NCI-H510A (cell line): Measurements from ENCODE around the gene TM4SF20.
"Not testable (repeated sequence)": the region's sequence is repeated elsewhere in the genome, so short reads cannot be mapped to it uniquely, and the experiment has no call there.

Experiments used
- DNase-seq: peaks from one replicate; lab custom pipeline; 2025; lab: John Stamatoyannopoulos, UW

TM4SF20 gene

DNA sequence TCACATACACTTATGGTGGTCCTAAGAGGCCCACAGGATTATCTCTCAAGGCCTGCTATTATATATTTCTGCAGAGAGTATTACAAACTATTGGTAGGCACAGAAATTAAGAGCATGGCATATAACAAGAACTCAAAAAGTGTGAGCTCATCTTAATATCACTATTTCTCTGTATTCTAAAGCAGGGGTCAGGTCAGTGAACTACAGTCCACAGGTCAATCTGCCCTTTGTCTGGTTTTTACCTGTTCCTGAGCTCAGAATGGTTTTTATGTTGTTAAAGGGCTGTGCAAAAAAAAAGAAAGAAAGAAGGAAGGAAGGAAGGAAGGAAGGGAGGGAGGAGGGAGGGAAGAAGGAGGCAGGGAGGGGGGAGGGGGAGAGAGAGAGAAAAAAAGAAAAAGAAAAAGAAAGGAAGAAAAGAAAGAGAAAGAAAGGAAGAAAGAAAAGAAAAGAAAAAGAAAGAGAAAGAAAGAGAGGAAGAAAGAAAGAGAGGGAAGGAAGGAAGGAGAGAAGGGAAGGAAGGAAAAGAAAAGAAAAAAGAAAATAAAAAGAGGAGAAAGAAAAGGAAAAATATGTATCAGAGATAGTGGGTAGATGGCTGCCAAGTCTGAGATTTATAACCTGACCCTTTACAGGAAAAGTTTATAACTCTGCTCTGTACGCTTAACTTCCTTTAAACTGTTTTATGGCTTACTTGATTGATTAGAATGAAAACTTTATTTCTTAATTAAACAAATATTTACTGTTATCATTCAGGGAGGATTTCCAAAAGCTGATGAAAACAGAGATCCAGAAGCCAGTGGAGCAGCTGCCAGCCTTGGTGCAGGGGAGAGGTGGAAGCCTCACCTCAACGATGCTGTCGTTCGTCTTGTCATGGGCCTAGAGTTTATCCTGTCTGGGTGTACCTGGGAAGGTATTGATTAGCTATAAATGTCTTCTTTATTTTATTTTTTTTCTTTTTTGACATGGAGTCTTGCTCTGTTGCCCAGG, 19.9 kb upstream of the TM4SF20 start:
- no peak for DNase-seq

DNA sequence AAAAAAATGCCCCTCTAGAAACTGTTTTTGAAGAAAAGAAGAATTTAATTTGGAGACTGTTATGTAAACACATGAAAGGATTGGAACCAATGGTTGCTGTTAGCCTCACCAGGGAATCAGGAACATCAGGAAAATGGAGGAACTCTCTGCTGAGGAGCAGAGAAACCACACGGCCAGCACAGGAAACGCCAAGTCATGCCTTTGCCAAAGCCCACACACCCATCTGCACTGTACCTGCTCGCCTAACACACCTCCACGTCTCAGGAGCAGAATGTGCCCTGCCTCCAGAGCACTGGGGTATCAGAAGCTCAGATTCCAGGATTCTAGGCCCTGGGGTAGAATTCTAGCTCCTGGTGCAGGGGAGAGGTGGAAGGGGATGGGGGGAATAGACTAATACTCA, 18.5 kb upstream of the TM4SF20 start:
- DNase-seq = no peak

DNA sequence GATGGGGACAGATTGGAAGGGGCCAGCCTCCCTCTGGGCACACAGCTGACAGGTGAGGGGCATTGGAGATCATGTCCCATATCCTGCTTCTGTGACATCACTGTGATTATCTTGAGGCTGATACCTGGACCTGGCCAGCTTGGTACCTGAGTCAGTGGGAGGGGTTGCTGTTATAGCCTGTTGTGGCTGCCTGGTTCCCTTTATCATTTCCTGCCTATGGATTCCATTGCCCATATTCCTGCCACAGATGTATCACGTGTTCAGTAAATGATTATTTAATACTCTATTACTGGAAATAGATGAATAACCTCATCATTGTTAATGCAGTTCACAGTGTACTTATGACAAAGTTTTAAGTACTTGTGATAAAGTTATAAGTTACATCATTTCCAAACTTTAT, 16.4 kb upstream of the TM4SF20 start:
- DNase-seq = no peak

DNA sequence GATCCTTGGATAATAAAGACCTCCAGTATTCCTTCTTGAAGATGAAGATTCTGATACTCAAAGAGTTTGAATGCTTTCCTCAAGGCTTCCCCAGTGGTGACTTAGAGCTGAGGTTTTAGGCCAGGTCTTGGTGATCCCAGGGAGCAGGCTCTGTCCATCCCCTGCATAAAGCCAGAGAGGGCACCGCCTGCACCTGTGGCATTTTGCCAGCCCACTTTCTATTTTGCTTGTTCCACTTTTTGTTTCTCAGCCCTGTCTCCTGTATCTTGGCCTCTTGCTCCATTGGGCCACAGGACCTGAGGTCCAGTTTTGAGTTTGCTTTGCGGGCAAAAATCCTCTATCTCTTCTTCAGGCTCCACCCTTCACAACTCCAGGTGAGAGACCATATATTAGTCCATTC, 15.3 kb upstream of the TM4SF20 start:
- DNase-seq = no peak

DNA sequence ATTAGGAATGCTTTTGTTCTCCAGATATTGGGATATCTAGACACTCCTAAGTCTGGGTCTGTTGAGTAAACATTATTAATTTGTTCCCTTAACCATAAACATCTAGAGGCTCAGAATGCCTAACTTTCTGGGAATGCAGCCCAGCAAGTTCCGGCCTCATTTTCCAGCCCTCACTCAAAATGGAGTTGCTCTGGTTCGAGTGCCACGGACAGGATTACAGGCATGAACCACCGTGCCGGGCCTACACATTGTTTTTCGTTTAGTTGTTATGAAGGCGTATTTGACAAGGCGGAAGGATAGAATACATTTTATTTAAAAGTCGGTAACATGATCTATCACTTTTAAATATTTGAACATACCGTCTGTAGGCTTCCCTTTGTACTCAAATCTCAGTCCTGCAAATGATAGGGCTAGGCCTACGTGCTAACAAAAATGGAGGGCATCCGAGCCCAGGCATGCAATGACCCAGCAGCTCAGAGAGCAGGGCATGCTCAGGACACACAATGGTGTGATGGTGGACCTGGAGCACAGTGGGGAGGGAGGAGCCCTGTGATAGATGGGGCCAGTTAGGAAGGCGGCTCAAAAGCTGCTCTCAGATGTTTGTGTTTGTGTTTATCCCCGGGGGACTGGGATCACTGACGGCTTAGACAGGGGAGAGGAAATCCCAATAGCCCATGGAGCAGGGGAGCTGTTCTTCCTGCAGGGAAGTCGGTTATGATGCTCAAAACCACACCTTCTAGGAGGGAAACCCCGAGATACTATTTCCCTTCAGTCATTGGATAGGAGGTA, 11.6 kb upstream of the TM4SF20 start:
- no peak for DNase-seq

DNA sequence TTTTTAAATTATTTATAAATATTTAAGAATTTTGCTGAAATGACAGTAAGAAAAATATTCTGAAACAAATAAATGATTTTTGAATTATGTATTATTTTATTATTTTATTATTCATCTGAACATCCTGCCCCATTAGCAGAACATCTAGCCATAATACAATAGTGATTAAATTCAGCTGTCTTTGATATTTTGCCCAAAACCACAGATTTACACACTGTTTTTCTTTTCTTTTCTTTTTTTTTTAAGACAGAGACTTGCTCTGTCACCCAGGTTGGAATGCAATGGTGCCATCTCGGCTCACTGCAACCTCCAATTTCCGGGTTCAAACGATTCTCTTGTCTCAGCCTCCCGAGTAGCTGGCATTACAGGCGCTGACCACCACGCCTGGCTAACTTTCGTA, 10.6 kb upstream of the TM4SF20 start:
- DNase-seq = no peak

DNA sequence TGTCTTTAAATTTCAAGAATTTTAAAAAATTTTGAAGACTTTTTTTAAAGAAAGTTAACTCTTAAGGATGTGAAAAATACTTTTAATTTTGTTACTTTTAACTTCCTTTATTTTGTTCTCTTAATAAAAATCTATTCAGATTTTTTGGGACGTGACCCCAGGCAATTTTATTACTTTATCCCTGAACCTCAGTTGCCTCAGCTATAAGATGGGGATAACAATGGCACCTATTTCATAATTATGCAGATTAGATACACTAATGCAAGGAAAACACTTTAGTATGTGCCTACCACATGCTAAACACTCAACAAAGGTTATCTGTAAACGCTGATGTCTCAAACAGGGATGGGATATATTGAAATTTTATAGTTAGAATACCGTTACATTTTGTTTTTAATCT, 10.1 kb upstream of the TM4SF20 start:
- no peak for DNase-seq

DNA sequence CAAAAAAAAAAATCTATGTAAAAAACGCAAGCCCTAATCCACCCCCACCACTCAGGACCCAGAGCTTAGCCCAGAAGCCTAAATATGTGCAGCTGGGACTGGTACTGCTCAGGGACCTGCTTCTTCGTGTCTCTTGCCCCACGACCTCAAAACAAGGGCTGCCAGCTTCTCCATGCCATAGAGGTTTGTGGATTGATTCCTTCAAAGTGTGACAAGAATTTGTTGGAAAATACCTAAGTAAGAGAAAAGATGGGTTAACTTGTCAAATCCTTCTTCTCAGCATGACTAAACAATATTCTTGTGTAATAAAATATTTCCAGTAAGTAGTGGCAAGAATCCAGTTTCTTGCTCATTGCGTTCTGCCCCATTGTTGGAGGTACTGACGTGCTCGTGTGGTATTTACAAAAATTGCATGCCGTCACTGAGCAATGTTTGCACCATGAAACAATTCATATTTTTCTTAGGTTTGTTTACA, 9.5 kb upstream of the TM4SF20 start:
- DNase-seq = no peak

DNA sequence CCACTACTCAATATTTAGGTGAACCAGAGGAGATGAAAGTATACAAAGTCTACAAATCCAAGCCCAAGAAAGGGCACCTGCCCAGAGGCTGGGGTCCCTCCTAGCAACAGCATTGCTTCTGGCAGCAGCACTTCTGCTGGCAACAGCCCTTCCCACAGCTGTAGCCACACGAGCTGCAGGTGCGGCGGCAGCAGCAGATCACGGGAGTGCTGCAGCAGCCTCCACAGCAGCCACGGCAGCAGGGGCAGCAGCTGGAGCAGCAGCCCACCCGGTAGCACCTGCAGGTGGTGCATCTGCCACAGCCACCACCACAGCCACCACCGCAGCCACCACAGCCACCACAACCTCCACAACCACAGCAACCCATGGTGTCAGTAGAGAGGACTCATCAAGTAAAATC, 8.5 kb upstream of the TM4SF20 start, which contains the start of gene SCYGR1:
TSS of gene SCYGR1 (minus strand) at position 367 of the 400 bp plus-strand sequence. CDS start at position 367, 0 bp downstream.
- DNase-seq = not testable (repeated sequence)

DNA sequence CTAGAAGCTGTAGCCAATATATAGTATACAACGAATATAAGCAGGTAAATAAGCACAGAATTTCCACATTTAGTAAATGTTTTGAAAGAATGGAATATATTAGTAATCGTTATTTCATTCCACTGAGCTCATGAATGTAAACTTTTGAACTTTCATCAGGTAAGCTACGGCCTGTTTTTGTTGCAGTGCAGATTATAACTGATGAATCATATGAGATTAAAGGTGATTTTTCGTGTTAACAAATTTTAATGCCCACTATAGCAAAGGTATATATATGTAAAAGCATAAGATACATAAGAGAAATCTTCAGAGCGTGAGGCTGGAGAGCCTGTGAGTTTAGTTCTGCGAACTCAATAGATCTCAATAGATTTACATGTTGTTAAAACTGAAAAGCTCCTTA, 7.5 kb upstream of the TM4SF20 start:
- DNase-seq = no peak

DNA sequence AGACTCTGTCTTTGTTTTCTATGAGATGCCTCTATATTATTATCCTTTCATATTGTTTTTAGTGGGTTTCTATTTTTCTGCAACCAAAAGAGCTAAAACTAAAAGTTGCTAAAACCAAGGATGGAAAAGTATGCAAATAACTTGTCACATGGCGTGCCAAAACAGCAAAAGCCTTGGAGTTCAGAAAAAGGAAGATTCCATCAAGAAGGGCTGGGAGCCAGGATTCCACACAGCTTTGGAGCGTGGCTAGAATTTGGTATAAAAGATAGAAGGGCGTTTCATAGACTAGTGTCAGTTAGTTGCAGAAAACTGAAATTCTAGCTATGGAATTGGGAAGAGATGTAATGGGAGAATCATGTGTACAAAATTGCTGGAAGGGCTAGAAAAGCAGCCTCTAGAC, 4.6 kb upstream of the TM4SF20 start:
- DNase-seq = no peak

DNA sequence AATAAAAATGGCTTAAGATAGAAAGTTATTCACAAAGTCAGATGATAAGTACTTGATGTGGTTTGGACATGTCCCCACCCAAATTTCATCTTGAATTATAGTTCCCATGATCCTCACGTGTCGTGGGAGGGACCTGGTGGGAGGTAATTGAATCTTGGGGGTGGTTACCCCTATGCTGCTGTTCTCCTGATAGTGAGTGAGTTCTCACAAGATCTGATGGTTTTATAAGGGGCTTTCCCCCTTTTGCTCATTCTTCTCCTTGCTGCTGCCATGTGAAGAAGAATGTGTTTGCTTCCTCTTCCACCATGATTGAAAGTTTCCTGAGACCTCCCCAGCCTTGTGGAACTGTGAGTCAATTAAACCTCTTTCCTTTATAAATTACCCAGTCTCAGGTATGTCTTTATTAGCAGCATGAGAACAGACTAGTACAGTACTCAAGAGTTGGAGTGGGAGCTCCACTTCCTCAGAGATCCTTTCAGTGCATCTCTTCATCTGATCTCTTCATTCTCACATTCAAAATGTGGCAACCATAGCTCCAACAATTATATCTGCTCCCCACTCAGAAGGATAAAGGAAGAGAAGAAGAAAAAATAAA, 3.2 kb upstream of the TM4SF20 start:
- DNase-seq = not testable (repeated sequence)

DNA sequence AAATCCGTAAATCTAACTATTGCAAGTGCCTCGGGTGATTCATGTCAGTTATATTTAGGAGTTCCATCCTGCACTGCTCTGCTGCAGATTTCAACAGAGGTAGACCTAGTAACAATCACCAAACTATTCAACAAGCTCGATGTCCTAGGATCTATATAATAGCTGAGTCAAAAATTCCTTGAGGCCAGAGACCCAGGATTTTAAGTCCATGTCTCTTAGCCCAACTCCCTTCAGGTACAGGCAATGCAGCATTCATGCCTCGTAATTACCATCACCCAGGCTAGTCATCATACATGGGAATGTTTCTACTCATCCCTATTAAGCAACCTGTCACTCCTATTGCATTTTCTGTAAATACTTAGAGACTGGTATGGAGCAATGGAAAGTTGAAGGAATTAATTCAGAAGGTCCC, 729 bp downstream of the TM4SF20 start:
- DNase-seq = no peak

DNA sequence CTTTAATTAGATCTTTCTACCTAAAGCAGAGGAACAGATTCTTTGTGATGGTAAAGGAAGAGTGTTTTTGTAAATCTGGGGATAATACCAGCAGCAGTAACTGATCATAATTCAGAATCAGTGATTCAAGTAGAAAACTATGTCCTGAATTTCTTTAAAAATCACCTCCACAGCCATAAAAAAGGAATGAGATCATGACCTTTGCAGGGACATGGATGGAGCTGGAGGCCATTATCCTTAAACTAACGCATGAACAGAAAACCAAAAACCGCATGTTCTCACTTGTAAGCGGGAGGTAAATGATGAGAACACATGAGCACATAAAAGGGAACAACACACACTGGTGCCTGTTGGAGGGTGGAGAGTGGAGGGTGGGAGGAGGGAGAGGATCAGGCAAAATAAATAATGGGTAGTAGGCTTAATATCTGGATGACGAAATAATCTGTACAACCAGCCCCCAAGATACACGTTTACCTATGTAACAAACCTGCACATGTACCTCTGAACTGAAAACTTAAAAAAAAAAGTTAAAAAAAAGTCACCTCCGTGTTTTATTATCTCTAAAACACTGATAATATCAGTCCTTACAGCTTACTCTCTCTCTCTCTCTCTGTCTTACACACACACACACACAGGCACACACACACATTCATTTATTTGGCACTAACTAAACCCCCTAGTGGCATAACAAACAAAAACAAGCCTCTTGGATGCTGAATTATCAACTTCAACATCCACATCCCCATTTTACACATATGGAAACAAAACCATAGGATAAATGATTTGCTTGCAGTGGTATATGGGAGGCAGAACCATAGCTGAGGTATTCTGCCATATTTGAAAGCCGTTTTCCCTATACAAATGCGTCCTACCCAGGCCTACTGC, 1.4 kb downstream of the TM4SF20 start:
- DNase-seq = no peak

DNA sequence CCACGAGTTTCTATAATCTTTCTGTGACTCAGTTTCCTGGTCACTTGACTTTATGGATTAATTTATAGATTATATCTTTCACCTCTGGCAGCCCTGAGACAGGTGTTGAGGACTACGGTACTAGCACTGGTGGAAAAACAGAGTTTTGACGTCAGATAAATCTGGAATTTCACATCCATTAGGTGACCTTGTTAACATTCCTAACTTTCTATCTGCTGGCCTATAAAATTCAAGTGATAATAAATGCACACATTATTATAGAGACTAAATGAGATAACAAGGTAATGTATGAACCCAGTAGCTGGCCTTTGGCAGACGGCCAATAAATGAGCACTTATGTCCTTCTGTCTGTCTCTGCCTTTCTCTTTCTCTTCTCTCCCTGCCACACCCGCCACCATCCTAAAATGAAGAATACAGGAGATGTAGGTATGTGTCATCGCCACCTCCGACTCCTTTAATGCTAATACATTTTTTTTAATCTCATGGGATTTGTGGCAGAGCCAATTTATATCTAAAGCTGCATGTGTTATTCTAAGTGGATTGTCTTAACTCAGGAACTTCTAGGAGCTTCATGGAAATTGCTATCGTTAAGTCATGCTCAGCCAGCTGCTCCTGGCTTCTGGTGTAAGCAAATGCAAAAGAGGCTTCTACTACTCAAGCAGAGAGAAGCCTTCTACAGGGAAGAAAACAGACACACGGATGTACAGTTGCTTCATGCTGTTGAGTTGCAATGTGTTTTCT, 2.3 kb downstream of the TM4SF20 start:
- peak; percentile 37 for DNase-seq

DNA sequence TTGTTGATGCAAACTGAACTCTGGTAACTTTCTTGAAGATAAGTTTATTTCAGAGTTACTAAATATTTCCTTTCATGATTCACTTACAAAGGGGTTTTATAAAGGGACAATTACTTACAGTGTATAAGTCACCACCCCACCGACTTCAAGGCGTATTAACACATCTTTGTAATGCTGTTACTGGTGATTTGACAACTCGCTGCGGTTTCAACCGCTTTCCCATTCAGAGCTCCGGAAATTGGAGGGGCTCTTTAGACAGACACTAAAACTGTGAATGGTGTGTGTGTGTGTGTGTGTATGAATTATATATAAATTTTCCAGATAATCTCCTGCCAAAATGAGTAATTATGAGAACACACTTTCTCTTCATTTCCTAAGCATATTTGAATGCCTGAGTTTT, 4.9 kb downstream of the TM4SF20 start:
- no peak for DNase-seq

DNA sequence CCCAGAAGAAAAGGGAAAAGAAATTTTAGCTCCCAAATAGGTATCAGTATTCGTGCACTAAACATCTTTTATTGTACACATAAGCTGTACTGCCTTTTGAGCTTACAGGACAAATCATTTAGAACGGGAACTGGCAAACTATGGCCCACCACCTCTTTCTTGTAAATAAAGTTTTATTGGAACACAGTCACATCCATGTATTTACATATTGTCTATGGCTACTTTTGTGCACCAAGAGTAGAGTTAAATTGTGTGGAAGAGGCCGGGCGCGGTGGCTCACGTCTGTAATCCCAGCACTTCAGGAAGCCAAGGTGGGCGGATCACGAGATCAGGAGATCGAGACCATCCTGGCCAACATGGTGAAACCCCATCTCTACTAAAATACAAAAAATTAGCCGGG, 5.7 kb downstream of the TM4SF20 start:
- DNase-seq = no peak

DNA sequence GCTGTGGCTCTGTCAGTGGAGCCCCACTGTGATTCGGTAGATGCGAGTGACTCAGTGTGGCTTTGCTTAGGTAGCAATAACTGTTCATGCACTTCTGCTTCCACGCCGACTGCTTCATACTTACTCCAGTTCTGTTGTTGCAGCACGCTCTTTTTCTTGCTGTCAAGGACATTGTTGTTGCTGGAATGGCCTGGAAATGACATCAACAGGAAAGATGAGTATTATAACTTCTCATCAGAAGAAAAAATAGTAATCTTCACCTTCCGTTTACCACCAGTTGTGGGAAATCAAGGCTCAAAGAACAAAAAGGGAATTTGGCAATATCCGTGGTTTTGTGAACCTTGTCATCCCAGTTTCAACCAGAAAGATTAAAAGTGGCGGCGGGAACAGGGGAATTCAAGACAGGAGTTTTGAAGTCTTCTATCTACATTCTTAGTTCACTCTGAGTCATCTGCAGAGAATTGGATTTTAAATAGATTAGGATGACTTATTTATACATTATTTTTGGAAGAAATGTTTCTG, 8.3 kb downstream of the TM4SF20 start:
- DNase-seq = no peak

DNA sequence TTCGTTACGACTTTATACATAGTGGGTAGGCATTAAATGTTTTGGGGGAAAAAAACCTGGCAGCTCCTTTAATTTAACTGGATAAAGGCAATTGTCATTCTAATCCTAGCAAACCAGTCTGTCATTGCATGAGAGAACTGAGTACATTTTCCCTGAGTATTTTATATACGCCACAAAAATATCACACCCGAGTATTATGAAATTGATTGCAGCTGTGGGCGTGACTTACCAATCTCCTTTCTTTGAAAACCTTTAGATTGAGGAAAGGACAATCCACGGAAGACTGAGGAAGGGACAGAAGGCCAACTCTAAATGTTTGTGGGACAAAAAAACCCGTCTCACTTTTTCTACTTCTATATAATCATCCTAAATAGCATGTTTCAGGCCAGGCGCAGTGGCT, 9.0 kb downstream of the TM4SF20 start:
- DNase-seq = no peak

DNA sequence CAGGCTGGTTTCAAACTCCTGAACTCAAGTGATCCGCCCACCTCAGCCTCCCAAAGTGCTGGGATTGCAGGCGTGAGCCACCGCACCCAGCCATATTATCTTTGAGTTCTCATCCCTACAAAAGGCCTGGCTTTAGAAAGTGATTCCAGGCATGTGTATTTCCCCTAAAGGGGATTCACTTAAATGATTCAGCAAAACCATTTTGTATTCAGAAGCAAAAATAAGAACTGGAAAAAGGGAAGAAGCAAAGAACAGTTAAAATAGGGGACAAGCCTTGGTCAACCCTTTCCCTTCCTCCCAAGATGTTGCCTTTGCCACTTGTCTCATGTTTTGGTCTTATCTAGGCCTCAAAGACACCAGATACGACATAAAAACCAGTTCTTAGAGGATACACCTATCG, 10.5 kb downstream of the TM4SF20 start:
- no peak for DNase-seq

DNA sequence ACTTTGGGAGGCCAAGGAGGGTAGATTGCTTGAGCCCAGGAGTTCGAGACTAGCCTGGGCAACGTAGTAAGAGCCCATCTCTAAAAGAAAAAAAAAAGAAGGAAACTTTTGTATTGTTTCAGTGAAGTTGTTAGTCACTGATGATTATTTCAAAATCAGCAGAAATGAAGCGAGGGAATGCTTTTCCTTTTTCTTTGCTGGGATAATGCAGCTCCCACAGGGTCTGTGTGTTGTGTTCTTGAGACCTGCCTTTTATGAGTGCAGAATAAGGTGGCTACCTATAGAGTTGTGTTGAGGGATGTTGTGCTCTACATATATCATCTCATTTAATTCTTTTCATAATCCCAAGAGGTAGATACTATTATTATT, 11.7 kb downstream of the TM4SF20 start:
- no peak for DNase-seq
